Cardiac muscle cell (in vitro differentiated cells and primary cell): ENCODE measurements around the gene ATP4B. TPM values are rescaled to one million over a fixed set of nuclear protein-coding genes. Genes with fewer than 3 reads are reported as not detected.

Experiments
- DNase-seq, 2 donors: peaks; one replicate each; pipeline versions ENCODE4 v3.0.0 to v3.0.0-alpha.2; 2010 to 2017; ENCODE audit warnings: low read depth in 1 of 2, low spot score in 1 of 2
- H3K27ac ChIP-seq: fragments of 200-600 bp; sonication (generic); 2 replicates; pipeline ENCODE4 v1.5.1; 2016
- H3K27me3 ChIP-seq: fragments of 200-600 bp; sonication (generic); 2 replicates; pipeline ENCODE4 v1.6.0; 2016; ENCODE audit warnings: control low read depth
- H3K36me3 ChIP-seq: fragments of 200-600 bp; sonication (generic); 2 replicates; pipeline ENCODE4 v1.5.1; 2016; ENCODE audit warnings: control low read depth
- H3K4me1 ChIP-seq: fragments of 200-600 bp; sonication (generic); 2 replicates; pipeline ENCODE4 v1.8.1; 2017; ENCODE audit warnings: low read depth, mild to moderate bottlenecking, mixed run types
- H3K4me3 ChIP-seq: fragments of 200-600 bp; sonication (generic); 2 replicates; pipeline ENCODE4 v1.5.1; 2016; ENCODE audit warnings: mild to moderate bottlenecking
- H3K9me3 ChIP-seq: fragments of 200-600 bp; sonication (generic); 2 replicates; pipeline ENCODE4 v1.5.1; 2017; ENCODE audit warnings: low read depth, mild to moderate bottlenecking, control low read depth
- polyA plus RNA-seq: library from polyadenylated mRNA; unstranded; fragments of >200 nt; fragmentation: Nextera tagmentation; extraction: Ambion mirVana; gene quantifications from 2 replicates; pipeline ENCODE4 v1.2.1, GENCODE V29; 2016
- total RNA-seq: library from RNA; depleted of rRNA; stranded (reverse); fragments of >200 nt; gene quantifications from 2 replicates; pipeline ENCODE4 v1.2.3, GENCODE V29; 2016
- TF ChIP-seq, protein P1 (sequence below): IDR thresholded peaks from 2 replicates; pipeline ENCODE4 v1.5.1; 2012; ENCODE audit warnings: low read depth, mild to moderate bottlenecking, low read length

The ATP4B gene
- total and polyA plus RNA-seq, 2 experiments from 2014 or later = 0.29 TPM; not detected in 1

DNA sequence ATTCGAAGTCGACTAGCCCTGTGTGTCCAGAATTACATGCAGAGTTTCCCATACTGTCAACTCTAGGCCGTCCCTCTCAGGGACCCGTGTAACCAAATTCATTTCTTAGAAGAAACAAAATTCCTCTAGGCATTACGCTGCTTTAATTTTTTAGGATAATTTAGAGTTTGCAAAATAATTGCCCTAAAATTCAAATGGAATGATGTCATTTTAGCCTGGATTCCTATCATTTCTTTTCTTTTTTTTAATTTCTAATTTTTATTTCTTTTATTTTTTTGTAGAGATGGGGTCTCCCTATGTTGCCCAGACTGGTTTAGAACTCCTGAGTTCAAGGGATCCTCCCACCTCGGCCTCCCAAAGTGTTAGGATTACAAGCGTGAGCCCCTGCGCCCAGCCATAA is 1.3 kb upstream of the ATP4B start:
- Histone ChIP-seq H3K9me3 (no peaks in the 10 kb centered on the region), H3K36me3 (no peaks in the 10 kb centered on the region), H3K4me1 (no peaks in the 10 kb centered on the region), H3K27me3 (no peaks in the 10 kb centered on the region), H3K4me3 (no peak overlapping the region), H3K27ac (no peak overlapping the region)
- TF ChIP-seq, protein P1, sequence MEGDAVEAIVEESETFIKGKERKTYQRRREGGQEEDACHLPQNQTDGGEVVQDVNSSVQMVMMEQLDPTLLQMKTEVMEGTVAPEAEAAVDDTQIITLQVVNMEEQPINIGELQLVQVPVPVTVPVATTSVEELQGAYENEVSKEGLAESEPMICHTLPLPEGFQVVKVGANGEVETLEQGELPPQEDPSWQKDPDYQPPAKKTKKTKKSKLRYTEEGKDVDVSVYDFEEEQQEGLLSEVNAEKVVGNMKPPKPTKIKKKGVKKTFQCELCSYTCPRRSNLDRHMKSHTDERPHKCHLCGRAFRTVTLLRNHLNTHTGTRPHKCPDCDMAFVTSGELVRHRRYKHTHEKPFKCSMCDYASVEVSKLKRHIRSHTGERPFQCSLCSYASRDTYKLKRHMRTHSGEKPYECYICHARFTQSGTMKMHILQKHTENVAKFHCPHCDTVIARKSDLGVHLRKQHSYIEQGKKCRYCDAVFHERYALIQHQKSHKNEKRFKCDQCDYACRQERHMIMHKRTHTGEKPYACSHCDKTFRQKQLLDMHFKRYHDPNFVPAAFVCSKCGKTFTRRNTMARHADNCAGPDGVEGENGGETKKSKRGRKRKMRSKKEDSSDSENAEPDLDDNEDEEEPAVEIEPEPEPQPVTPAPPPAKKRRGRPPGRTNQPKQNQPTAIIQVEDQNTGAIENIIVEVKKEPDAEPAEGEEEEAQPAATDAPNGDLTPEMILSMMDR = no peak
- DNase-seq = no peak

DNA sequence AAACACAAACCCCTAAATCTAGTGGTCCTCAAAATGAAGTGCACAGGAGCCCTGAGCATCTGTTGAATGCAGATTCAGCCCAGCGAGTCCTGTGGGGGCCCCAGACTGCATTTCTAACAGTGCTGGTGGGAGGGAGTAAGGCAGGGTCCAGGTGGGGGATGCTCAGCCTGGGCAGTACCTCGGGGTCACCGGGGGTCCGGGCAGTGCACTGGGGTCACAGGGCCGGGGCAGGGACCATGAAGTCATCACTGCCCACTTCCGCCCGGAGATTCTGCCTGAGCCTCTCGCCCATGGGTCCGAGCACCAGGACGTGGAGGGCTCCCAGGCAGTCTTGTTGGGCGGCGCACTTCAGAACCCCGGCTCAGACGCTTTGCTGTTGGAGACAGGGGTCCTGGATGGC is 838 bp upstream of the ATP4B start:
- no peak overlapping the region for H3K27ac ChIP-seq
- TF ChIP-seq, protein P1 = no peak

DNA sequence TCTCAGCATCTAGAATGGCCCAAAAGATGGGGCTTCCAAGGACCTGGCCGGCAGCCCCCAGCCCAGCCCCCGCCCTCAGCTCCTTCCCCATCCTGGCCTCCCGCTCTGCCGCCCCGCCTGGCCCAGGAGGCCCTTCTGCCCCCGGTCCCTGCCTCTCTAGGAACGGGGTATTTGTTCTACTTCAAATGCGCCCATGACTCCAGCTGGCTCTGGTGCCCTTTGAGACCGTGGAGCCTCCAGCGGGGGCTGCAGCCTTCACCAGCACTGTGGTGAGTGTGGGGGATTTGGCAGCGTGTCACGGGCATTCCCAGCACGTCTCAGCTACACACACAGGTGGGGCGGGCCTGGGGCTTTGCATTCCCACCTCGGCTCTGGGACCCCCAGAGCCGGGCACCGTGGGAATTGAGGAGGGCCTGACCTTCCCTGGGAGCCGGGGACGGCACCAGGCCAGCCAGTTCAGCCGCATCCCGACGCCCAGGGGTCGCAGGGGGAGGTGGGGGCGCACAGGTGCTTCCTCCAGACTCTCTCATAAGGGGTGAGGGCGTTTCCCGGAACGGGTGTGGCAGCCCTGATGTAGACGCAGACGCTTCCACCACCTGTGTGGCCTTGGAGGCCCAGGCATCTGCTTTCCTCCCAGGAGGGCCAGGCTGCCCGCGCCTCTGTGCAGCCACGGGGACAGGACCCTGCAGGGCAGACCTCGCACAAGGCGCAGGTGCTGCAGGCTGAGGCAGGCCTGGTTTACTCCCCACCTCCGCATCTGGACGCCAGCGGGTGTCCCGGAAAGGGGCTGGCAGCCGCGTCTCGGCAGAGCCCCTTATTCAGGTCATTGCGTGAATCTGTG is 947 bp downstream of the ATP4B start:
- Histone ChIP-seq H3K4me3 (no peak overlapping the region), H3K27me3 (no peaks in the 10 kb centered on the region), H3K36me3 (no peaks in the 10 kb centered on the region), H3K9me3 (no peaks in the 10 kb centered on the region), H3K4me1 (no peaks in the 10 kb centered on the region), H3K27ac (no peak overlapping the region)
- TF ChIP-seq, protein P1 = no peak
- no peak for DNase-seq

More for the DNA sequence above, 838 bp upstream of the ATP4B start:
- Histone ChIP-seq H3K4me3 (no peak overlapping the region), H3K36me3 (no peaks in the 10 kb centered on the region), H3K4me1 (no peaks in the 10 kb centered on the region), H3K9me3 (no peaks in the 10 kb centered on the region), H3K27me3 (no peaks in the 10 kb centered on the region)
- DNase-seq = no peak

DNA sequence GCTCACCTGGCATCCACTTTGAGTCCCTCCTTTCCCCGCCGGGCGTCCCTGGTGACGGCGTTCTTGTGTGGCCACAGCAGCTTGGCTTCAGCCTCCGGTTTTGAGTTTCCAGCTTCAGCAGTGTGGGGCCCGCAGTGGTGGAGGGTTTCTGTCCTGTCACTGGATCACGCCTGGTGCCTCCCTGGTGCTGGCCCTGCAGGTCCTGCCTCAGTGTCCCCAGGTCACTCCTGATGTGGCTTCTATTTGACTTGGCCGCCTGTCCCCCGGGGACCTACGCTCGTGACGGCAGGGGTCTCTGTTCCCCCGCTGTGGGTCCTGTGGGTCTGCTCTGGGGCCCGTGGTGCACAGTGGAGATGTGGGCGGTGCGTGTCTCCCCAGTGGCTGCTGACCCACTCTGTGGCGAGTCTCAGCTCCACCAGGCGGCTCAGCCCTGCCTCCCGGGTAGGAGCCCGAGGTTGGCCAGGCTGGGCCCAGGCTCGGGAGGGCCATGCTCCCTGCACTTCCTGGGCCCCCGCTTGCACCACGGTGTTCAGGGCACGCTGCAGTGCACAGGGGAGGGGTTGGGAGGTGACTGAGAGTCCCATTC is 1.9 kb downstream of the ATP4B start:
- H3K27me3 ChIP-seq = no peaks in the 10 kb centered on the region
- no peaks in the 10 kb centered on the region for H3K9me3 ChIP-seq
- TF ChIP-seq, protein P1 = no peak
- H3K36me3 ChIP-seq = no peaks in the 10 kb centered on the region
- H3K4me1 ChIP-seq = no peaks in the 10 kb centered on the region
- DNase-seq = no peak
- H3K27ac ChIP-seq = no peak overlapping the region
- H3K4me3 ChIP-seq = no peak overlapping the region

DNA sequence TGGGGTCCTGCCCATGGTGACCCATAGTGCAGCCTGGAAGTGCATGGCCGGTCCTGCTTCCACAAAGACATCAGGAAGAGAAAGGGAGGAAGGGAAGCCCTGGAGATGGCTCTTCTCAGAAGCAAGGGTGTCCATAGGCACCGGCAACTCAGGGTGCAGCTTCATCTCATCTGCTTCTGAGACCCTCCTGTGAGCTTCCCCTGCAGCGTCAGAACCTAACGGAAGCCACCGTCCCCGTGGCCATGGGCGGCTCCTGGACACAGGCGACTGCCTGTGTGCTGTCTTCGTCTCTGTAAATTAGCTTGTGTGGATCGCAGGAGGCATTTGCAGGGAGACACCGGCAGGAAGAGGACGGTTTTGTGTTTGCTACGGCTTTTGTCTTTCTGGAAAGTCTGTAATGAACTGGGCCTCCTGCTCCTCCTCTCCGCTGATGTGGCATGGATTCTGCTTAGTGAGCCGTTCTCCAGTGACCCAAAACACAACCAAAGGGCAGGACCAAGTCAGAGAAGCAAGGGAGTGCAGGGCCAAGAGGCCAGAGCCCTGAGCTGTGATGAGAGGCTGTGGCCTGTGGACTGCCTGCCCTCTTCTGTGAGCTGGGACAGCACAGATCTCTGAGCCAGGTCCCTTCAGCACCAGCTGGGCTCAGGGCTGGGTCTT is 2.5 kb downstream of the ATP4B start:
- Histone ChIP-seq H3K27me3 (no peaks in the 10 kb centered on the region), H3K27ac (no peak overlapping the region), H3K4me1 (no peaks in the 10 kb centered on the region), H3K4me3 (no peak overlapping the region), H3K9me3 (no peaks in the 10 kb centered on the region), H3K36me3 (no peaks in the 10 kb centered on the region)
- no peak for DNase-seq
- TF ChIP-seq, protein P1 = no peak
